GM12891 (cell line): ENCODE measurements around the gene U2AF1L4.

Experiments
- PAX5 ChIP-seq: IDR thresholded peaks from 2 replicates; pipeline ENCODE4 v1.6.1; 2011; ENCODE audit warnings: low read length, moderate library complexity, mild to moderate bottlenecking; ENCODE audit not compliant: insufficient read depth, severe bottlenecking
- POLR2A ChIP-seq: IDR thresholded peaks from 2 replicates; pipeline ENCODE4 v1.6.1; 2011; ENCODE audit warnings: low read depth, low read length, control low read depth
- POLR2AphosphoS5 ChIP-seq: IDR thresholded peaks from 2 replicates; pipeline ENCODE4 v1.6.1; 2011; ENCODE audit warnings: low read depth, low read length, control low read depth
- POU2F2 ChIP-seq: IDR thresholded peaks from 2 replicates; pipeline ENCODE4 v1.6.1; 2011; ENCODE audit warnings: low read depth, mild to moderate bottlenecking, control low read depth, low read length, moderate library complexity
- SPI1 ChIP-seq: IDR thresholded peaks from 2 replicates; pipeline ENCODE4 v1.6.1; 2011; ENCODE audit warnings: low read depth, low read length, control low read depth
- TAF1 ChIP-seq: IDR thresholded peaks from 2 replicates; pipeline ENCODE4 v1.6.1; 2011; ENCODE audit warnings: low read depth, low read length, control low read depth

GRCh38 chr19:35757749-35758608 lies 12.8 kb upstream of the U2AF1L4 start, which contains the start of gene PROSER3:
- TF ChIP-seq POLR2A: peak; percentile 88
- TF ChIP-seq POLR2AphosphoS5: peak; percentile 86
- no peak for TF ChIP-seq SPI1
- peak; percentile 80 for TF ChIP-seq TAF1
- TF ChIP-seq POU2F2: peak; percentile 53; the same call in 1 of the 2 replicates
- peak; percentile 3 for TF ChIP-seq PAX5
